HCT116 (cell line): ENCODE measurements around the gene GRB10. TPM values are rescaled to one million over a fixed set of nuclear protein-coding genes. Genes with fewer than 3 reads are reported as not detected.

Experiments
- ATAC-seq: fragments of 200-7000 bp; cut with Tn5 transposase; 2 replicates; pipeline ENCODE4 v1.9.1; 2020; ENCODE audit warnings: mild to moderate bottlenecking, moderate library complexity
- BruUV-seq: library from RNA; stranded (reverse); fragments of 400-500 nt; replicated peaks from 2 replicates; lab custom pipeline; 2021; lab: Mats Ljungman, UMichigan
- CTCF ChIA-PET: fragments of 300-600 bp; sonication (Branson Sonifier 250); formaldehyde crosslinking; loops from one replicate; lab custom pipeline; 2021; ENCODE audit warnings: antibody characterized with exemption; lab: Charles Lee
- POLR2A ChIA-PET: fragments of 300-600, 350-600 bp; sonication (Branson Sonifier 250); formaldehyde crosslinking; loops from one replicate; lab custom pipeline; 2021; ENCODE audit warnings: antibody characterized with exemption; lab: Charles Lee
- RAD21 ChIA-PET, 2 experiments: fragments of 300-600 bp; sonication (Branson Sonifier 250); formaldehyde crosslinking; loops; one replicate each; lab custom pipeline; 2023; ENCODE audit warnings: low total read pairs in 2 of 2; ENCODE audit not compliant: uncharacterized antibody in 2 of 2, unreplicated experiment in 2 of 2, low non-redundant PET in 1 of 2; lab: Charles Lee
- DNase-seq: peaks from one replicate; pipeline ENCODE4 v3.0.0-alpha.2; 2010; ENCODE audit warnings: low read depth, low spot score
- H2AFZ ChIP-seq: fragments of 200-600 bp; shearing (Covaris generic), sonication (generic); 2 replicates; pipeline ENCODE4 v1.6.1; 2017; ENCODE audit warnings: low read depth, mixed run types, mixed read lengths, antibody characterized with exemption, low read length; ENCODE audit not compliant: poor library complexity, severe bottlenecking
- H3K27ac ChIP-seq: 2 replicates; pipeline ENCODE4 v1.5.1; 2012; ENCODE audit warnings: low read depth, low read length
- H3K27me3 ChIP-seq: fragments of 200-600 bp; sonication (generic); 2 replicates; pipeline ENCODE4 v1.6.1; 2016; ENCODE audit warnings: mixed run types, low read length, mixed read lengths; ENCODE audit not compliant: insufficient read depth
- H3K36me3 ChIP-seq, 2 experiments: fragments of 200-500 bp in 1 of 2; fragments of 200-600 bp in 1 of 2; sonication (Bioruptor generic) in 1 of 2; sonication (generic) in 1 of 2; 2 replicates each; pipeline versions ENCODE4 v1.5.1 to v1.6.1; 2014 to 2016; ENCODE audit warnings: low read length in 2 of 2, inconsistent platforms in 1 of 2, mixed read lengths in 1 of 2, mixed run types in 1 of 2; ENCODE audit not compliant: insufficient read depth in 2 of 2, control insufficient read depth in 1 of 2
- H3K4me1 ChIP-seq, 2 experiments: fragments of 200-600 bp in 1 of 2; sonication (generic) in 1 of 2; 2 replicates each; pipeline versions ENCODE4 v1.5.1 to v1.6.1; 2012 to 2017; ENCODE audit warnings: low read length in 2 of 2, inconsistent platforms in 1 of 2, mild to moderate bottlenecking in 1 of 2, mixed read lengths in 1 of 2, mixed run types in 1 of 2, moderate library complexity in 1 of 2; ENCODE audit not compliant: insufficient read depth in 2 of 2, control insufficient read depth in 1 of 2
- H3K4me2 ChIP-seq: fragments of 200-600 bp; sonication (generic); 2 replicates; pipeline ENCODE4 v1.6.1; 2017; ENCODE audit warnings: mixed run types, low read length, mixed read lengths
- H3K4me3 ChIP-seq, 2 experiments: fragments of 200-600 bp in 1 of 2; sonication (generic) in 1 of 2; replicated peaks in 1 of 2; 2 replicates each; pipeline ENCODE4 v1.5.1; 2011 to 2016; ENCODE audit warnings: low read length in 2 of 2, control low read depth in 1 of 2, low read depth in 1 of 2, mild to moderate bottlenecking in 1 of 2, mixed read lengths in 1 of 2, mixed run types in 1 of 2
- H3K79me2 ChIP-seq: fragments of 200-600 bp; sonication (generic); 2 replicates; pipeline ENCODE4 v1.6.1; 2017; ENCODE audit warnings: mild to moderate bottlenecking, mixed run types, low read length, moderate library complexity, mixed read lengths; ENCODE audit not compliant: insufficient read depth
- H3K9ac ChIP-seq: fragments of 200-600 bp; sonication (generic); 2 replicates; pipeline ENCODE4 v1.6.1; 2016; ENCODE audit warnings: low read length, mixed read lengths
- H3K9me2 ChIP-seq: fragments of 200-600 bp; sonication (generic), shearing (Covaris generic); 2 replicates; pipeline ENCODE4 v1.6.1; 2017; ENCODE audit warnings: mixed run types, mild to moderate bottlenecking, moderate library complexity; ENCODE audit not compliant: insufficient read depth
- H3K9me3 ChIP-seq, 2 experiments: fragments of 200-500 bp in 1 of 2; fragments of 200-600 bp in 1 of 2; sonication (Bioruptor generic) in 1 of 2; sonication (generic) in 1 of 2; 2 replicates each; pipeline ENCODE4 v1.6.1; 2014 to 2017; ENCODE audit warnings: low read length in 2 of 2, mixed read lengths in 2 of 2, inconsistent platforms in 1 of 2, low read depth in 1 of 2, mild to moderate bottlenecking in 1 of 2, mixed run types in 1 of 2, moderate library complexity in 1 of 2; ENCODE audit not compliant: control insufficient read depth in 1 of 2, insufficient read depth in 1 of 2
- H4K20me1 ChIP-seq: fragments of 200-600 bp; sonication (generic), shearing (Covaris generic); 2 replicates; pipeline ENCODE4 v1.6.1; 2017; ENCODE audit warnings: mixed run types, mild to moderate bottlenecking, moderate library complexity; ENCODE audit not compliant: insufficient read depth
- CBX3 ChIP-seq: IDR thresholded peaks from 2 replicates; pipeline ENCODE4 v1.6.1; 2012; ENCODE audit warnings: low read depth
- CEBPB ChIP-seq: IDR thresholded peaks from 2 replicates; pipeline ENCODE4 v1.6.1; 2012; ENCODE audit warnings: low read depth
- CTCF ChIP-seq, 3 experiments: fragments of 200-600 bp in 1 of 3; sonication (generic) in 1 of 3; IDR thresholded peaks in 2 of 3; conservative IDR thresholded peaks in 1 of 3; 2 replicates each; pipeline ENCODE4 v1.5.1; 2012 to 2017; ENCODE audit warnings: low read depth in 2 of 3, low read length in 2 of 3, antibody characterized with exemption in 1 of 3, borderline replicate concordance in 1 of 3, control low read depth in 1 of 3, mild to moderate bottlenecking in 1 of 3, mixed read lengths in 1 of 3, mixed run types in 1 of 3, moderate library complexity in 1 of 3; ENCODE audit not compliant: insufficient read depth in 1 of 3
- EGR1 ChIP-seq: IDR thresholded peaks from 2 replicates; pipeline ENCODE4 v1.6.1; 2012; ENCODE audit warnings: low read depth
- ELF1 ChIP-seq: IDR thresholded peaks from 2 replicates; pipeline ENCODE4 v1.6.1; 2012; ENCODE audit warnings: low read depth, borderline replicate concordance
- EZH2 ChIP-seq: fragments of 200-600 bp; sonication (generic); IDR thresholded peaks from 2 replicates; pipeline ENCODE4 v1.6.1; 2017; ENCODE audit warnings: antibody characterized with exemption, mixed run types
- EZH2phosphoT487 ChIP-seq: fragments of 200-600 bp; IDR thresholded peaks from 2 replicates; pipeline ENCODE4 v1.6.1; 2018; ENCODE audit warnings: antibody characterized with exemption, borderline replicate concordance
- POLR2A ChIP-seq: IDR thresholded peaks from 2 replicates; pipeline ENCODE4 v1.7.0; 2011; ENCODE audit warnings: borderline replicate concordance; ENCODE audit not compliant: insufficient read depth, insufficient read length; ENCODE audit errors: extremely low read depth
- RAD21 ChIP-seq: IDR thresholded peaks from 2 replicates; pipeline ENCODE4 v1.6.1; 2012; ENCODE audit warnings: low read depth, mild to moderate bottlenecking
- SP1 ChIP-seq: IDR thresholded peaks from 2 replicates; pipeline ENCODE4 v1.6.1; 2012; ENCODE audit warnings: low read depth
- TCF7L2 ChIP-seq: IDR thresholded peaks from 2 replicates; pipeline ENCODE4 v1.7.0; 2011; ENCODE audit warnings: borderline replicate concordance, inconsistent platforms; ENCODE audit not compliant: insufficient read depth, insufficient read length; ENCODE audit errors: extremely low read depth
- ZBTB33 ChIP-seq: IDR thresholded peaks from 2 replicates; pipeline ENCODE4 v1.6.1; 2011; ENCODE audit warnings: mild to moderate bottlenecking, low read length, moderate library complexity; ENCODE audit not compliant: insufficient replicate concordance; ENCODE audit errors: extremely low read depth
- ZFX ChIP-seq: fragments of 450-650 bp; IDR thresholded peaks from 2 replicates; pipeline ENCODE4 v1.6.1; 2017
- ZNF274 ChIP-seq: fragments of 200-500 bp; sonication (Bioruptor generic); IDR thresholded peaks from 2 replicates; pipeline ENCODE4 v1.6.1; 2014; ENCODE audit warnings: mild to moderate bottlenecking, low read depth, low read length, inconsistent platforms
- intact Hi-C: fragments of 100-400 bp; cut with micrococcal nuclease; formaldehyde crosslinking; loops from 2 replicates; pipeline ENCODE4 v1.10.0; 2022
- total RNA-seq: library from RNA; stranded (reverse); gene quantifications from one replicate; pipeline ENCODE4 v1.2.1, GENCODE V29; 2021; ENCODE audit not compliant: unreplicated experiment
- TF ChIP-seq, protein P1 (sequence below): IDR thresholded peaks from 2 replicates; pipeline ENCODE4 v1.6.1; 2012

The GRB10 gene
- total RNA-seq, 1 experiment from 2014 or later, result 37.3 TPM

GRCh38 chr7:50567715-50568261 lies 214.9 kb downstream of the GRB10 start:
- H3K27me3 ChIP-seq, result peaks cover 16% of the 10 kb centered on the region
- DNase-seq, result no peak
- BruUV-seq, result no TSS peak
- ChIA-PET POLR2A (no interaction called here), CTCF (no interaction called here), RAD21 (no interaction called here)
- intact Hi-C loops, result no loop called here
- H4K20me1 ChIP-seq, result no peaks in the 10 kb centered on the region
- no peak overlapping the region for H3K9ac ChIP-seq
- no peaks in the 10 kb centered on the region for H3K4me1 ChIP-seq
- no peaks in the 10 kb centered on the region for H3K9me3 ChIP-seq
- H3K27ac ChIP-seq, result no peak overlapping the region
- H2AFZ ChIP-seq, result no peak overlapping the region
- H3K4me2 ChIP-seq, result no peak overlapping the region
- no peak for ATAC-seq
- H3K36me3 ChIP-seq, result no peaks in the 10 kb centered on the region
- TF ChIP-seq TCF7L2 (no peak), SP1 (no peak), EZH2phosphoT487 (no peak), CEBPB (no peak), POLR2A (no peak), ZFX (no peak), ELF1 (no peak), EGR1 (no peak), ZNF274 (no peak), CTCF (IDR thresholded peaks at IDR 0.05 in 2 of 3, conservative IDR thresholded peaks at IDR 0.05 in 1 of 3; ENCODE audit: borderline replicate concordance in 1 of 3, insufficient read depth in 1 of 3, low read depth in 2 of 3, low read length in 2 of 3) (no peak), CBX3 (no peak), EZH2 (no peak), RAD21 (no peak), ZBTB33 (no peak)
- TF ChIP-seq, protein P1, sequence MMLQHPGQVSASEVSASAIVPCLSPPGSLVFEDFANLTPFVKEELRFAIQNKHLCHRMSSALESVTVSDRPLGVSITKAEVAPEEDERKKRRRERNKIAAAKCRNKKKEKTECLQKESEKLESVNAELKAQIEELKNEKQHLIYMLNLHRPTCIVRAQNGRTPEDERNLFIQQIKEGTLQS, result no peak
- H3K4me3 ChIP-seq, result no peak overlapping the region
- no peaks in the 10 kb centered on the region for H3K9me2 ChIP-seq
- H3K79me2 ChIP-seq, result no peaks in the 10 kb centered on the region
